ENCODE data around the gene STOX1.
A peak's percentile ranks its signal among the peaks of the same experiment; 100 is the strongest.
"Not testable (repeated sequence)": the region's sequence is repeated elsewhere in the genome, so short reads cannot be mapped to it uniquely, and the experiment has no call there.

STOX1 gene

DNA sequence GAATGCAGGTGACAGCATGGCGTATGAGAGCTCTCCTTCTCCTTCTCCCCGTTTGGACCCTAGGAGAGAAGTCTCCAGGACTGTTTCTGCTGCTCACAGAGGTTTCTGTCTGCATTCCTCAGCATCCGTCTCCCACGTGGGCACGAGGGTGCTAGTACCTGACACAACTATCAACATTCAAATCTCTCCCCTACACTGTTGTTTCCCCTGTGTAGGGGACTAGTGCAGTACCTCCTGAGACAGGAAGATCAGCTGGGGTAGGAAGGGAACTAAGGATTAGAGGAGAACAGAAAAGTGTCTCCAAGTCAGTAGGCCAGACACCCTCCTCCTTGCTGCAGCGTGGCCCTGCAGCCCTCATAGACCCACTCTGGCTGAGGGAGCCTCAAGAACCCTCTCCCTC, 29.0 kb downstream of the STOX1 start:
- Mint-ChIP-seq H3K36me3 (ENCODE audit: low read depth) (peaks cover 4% of the 10 kb centered on the region), H3K4me3 (no peak overlapping the region), H3K4me1 (ENCODE audit: low read depth) (no peaks in the 10 kb centered on the region), H3K27me3 (no peaks in the 10 kb centered on the region), H3K9me3 (peaks cover 18% of the 10 kb centered on the region), H3K27ac (no peak overlapping the region)
- DNase-seq, result no peak

- H3K27ac Mint-ChIP-seq, result no peak overlapping the region
- H3K27me3 Mint-ChIP-seq, result no peaks in the 10 kb centered on the region
- no peak overlapping the region for H3K4me3 Mint-ChIP-seq
- H3K36me3 Mint-ChIP-seq (ENCODE audit: low read depth), result peaks cover 4% of the 10 kb centered on the region
- no peak for DNase-seq
- H3K9me3 Mint-ChIP-seq, result peaks cover 24% of the 10 kb centered on the region
- no peaks in the 10 kb centered on the region for H3K4me1 Mint-ChIP-seq (ENCODE audit: low read depth)
Measured at GRCh38 chr10:68857005-68857404, 29.7 kb downstream of the STOX1 start.

- no peak overlapping the region for H3K27ac Mint-ChIP-seq
- no peak for DNase-seq
- peaks cover 33% of the 10 kb centered on the region for H3K9me3 Mint-ChIP-seq
- H3K4me1 Mint-ChIP-seq (ENCODE audit: low read depth), result peaks cover 3% of the 10 kb centered on the region
- no peak overlapping the region for H3K4me3 Mint-ChIP-seq
- no peaks in the 10 kb centered on the region for H3K27me3 Mint-ChIP-seq
- H3K36me3 Mint-ChIP-seq (ENCODE audit: low read depth), result peaks cover 4% of the 10 kb centered on the region
Measured at GRCh38 chr10:68861253-68861652, 33.9 kb downstream of the STOX1 start.

GRCh38 chr10:68864611-68865010, 37.3 kb downstream of the STOX1 start:
- Mint-ChIP-seq H3K9me3 (peaks cover 29% of the 10 kb centered on the region), H3K27me3 (no peaks in the 10 kb centered on the region), H3K27ac (no peak overlapping the region), H3K36me3 (ENCODE audit: low read depth) (peaks cover 4% of the 10 kb centered on the region), H3K4me1 (ENCODE audit: low read depth) (peaks cover 6% of the 10 kb centered on the region), H3K4me3 (no peak overlapping the region)
- DNase-seq, result no peak

DNA sequence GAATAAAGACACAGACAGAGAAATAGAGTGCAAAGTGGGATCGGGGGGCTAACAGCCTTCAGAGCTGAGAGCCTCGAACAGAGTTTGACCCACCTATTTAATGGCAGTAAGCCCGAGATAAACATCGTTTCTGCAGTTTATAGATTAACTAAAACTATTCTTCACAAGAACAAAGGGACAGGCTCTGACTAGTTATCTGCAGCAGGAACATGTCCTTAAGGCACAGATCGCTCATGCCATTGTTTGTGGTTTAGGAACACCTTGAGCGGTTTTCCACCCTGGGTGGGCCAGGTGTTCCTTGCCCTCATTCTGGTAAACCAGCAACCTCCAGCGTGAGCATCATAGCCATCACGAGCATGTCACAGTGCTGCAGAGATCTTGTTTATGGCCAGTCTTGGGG, 40.8 kb downstream of the STOX1 start:
- DNase-seq; H3K36me3 Mint-ChIP-seq (ENCODE audit: low read depth); H3K27ac Mint-ChIP-seq; H3K27me3 Mint-ChIP-seq; H3K4me3 Mint-ChIP-seq; H3K9me3 Mint-ChIP-seq: not testable (repeated sequence)
- peaks cover 22% of the 10 kb centered on the region for H3K4me1 Mint-ChIP-seq (ENCODE audit: low read depth)

- Mint-ChIP-seq H3K27me3 (no peaks in the 10 kb centered on the region), H3K36me3 (ENCODE audit: low read depth) (no peaks in the 10 kb centered on the region), H3K27ac (peak overlapping the region; percentile 32), H3K4me3 (no peak overlapping the region), H3K9me3 (no peaks in the 10 kb centered on the region), H3K4me1 (ENCODE audit: low read depth) (peaks cover 22% of the 10 kb centered on the region)
- no peak for DNase-seq
Measured at GRCh38 chr10:68869623-68870022, 42.3 kb downstream of the STOX1 start.

DNA sequence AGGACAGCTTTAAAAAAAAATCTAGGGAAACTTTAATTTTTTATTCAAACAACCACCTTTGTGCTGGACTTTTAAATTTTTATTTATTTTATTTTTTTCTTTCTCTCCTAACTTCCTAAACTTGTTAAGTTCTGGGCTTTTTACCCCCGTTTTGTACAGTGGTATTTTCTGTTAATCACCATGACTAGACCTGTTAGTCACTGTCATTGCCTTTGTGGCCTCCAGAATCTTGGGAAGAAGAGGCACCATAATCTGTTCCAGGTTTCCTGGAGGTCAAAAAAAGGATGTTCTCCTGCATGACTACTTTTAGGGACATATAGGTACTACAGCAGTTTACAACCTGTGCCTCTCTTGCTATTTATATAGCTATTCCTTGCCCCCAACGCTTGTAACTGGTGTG, 42.7 kb downstream of the STOX1 start:
- no peaks in the 10 kb centered on the region for H3K27me3 Mint-ChIP-seq
- H3K27ac Mint-ChIP-seq, result no peak overlapping the region
- H3K4me1 Mint-ChIP-seq (ENCODE audit: low read depth), result peaks cover 22% of the 10 kb centered on the region
- DNase-seq, result no peak
- no peaks in the 10 kb centered on the region for H3K36me3 Mint-ChIP-seq (ENCODE audit: low read depth)
- no peaks in the 10 kb centered on the region for H3K9me3 Mint-ChIP-seq
- no peak overlapping the region for H3K4me3 Mint-ChIP-seq

GRCh38 chr10:68870545-68871104, 43.3 kb downstream of the STOX1 start:
- no peak for DNase-seq
- Mint-ChIP-seq H3K27me3 (no peaks in the 10 kb centered on the region), H3K4me3 (no peak overlapping the region), H3K9me3 (no peaks in the 10 kb centered on the region), H3K36me3 (ENCODE audit: low read depth) (no peaks in the 10 kb centered on the region), H3K27ac (peak overlapping the region; percentile 64), H3K4me1 (ENCODE audit: low read depth) (peaks cover 22% of the 10 kb centered on the region)

DNA sequence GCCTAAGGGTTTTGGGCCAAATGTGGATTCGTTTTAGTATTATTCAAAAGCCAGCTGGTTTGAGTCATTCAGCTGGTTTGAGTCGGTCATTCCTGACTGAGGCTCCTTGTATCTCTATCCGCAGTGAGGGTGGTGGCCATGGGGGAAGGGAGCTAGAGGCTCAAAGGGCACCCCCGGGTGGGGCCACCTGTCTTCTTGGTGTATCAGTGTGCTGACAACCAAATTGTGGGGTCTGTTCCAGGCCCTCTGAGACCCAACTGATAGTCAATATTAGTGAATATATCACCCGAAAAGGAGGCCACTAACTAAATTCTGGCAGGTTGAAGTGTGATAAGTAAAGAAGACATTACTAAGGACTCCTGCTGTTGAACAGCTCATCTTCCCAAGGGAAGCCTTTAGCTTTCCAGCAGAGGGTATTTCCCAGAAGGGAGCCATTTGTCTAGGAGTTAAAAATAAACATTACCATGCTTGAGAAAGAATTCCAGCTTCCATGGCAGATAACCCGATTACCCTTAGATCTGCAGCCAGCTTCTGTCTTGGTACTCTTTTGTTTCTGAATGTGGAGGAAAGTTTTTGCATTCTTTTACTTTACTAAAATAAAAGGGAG, 43.9 kb downstream of the STOX1 start:
- no peak overlapping the region for H3K4me3 Mint-ChIP-seq
- H3K27me3 Mint-ChIP-seq, result no peaks in the 10 kb centered on the region
- peaks cover 20% of the 10 kb centered on the region for H3K4me1 Mint-ChIP-seq (ENCODE audit: low read depth)
- H3K27ac Mint-ChIP-seq, result peak overlapping the region; percentile 66
- no peaks in the 10 kb centered on the region for H3K36me3 Mint-ChIP-seq (ENCODE audit: low read depth)
- DNase-seq, result no peak
- no peaks in the 10 kb centered on the region for H3K9me3 Mint-ChIP-seq

- no peak for DNase-seq
- no peaks in the 10 kb centered on the region for H3K9me3 Mint-ChIP-seq
- no peaks in the 10 kb centered on the region for H3K27me3 Mint-ChIP-seq
- no peak overlapping the region for H3K4me3 Mint-ChIP-seq
- H3K36me3 Mint-ChIP-seq (ENCODE audit: low read depth), result no peaks in the 10 kb centered on the region
- peak overlapping the region; percentile 55 for H3K27ac Mint-ChIP-seq
- peaks cover 18% of the 10 kb centered on the region for H3K4me1 Mint-ChIP-seq (ENCODE audit: low read depth)
Measured at GRCh38 chr10:68871731-68872342, 44.5 kb downstream of the STOX1 start.

DNA sequence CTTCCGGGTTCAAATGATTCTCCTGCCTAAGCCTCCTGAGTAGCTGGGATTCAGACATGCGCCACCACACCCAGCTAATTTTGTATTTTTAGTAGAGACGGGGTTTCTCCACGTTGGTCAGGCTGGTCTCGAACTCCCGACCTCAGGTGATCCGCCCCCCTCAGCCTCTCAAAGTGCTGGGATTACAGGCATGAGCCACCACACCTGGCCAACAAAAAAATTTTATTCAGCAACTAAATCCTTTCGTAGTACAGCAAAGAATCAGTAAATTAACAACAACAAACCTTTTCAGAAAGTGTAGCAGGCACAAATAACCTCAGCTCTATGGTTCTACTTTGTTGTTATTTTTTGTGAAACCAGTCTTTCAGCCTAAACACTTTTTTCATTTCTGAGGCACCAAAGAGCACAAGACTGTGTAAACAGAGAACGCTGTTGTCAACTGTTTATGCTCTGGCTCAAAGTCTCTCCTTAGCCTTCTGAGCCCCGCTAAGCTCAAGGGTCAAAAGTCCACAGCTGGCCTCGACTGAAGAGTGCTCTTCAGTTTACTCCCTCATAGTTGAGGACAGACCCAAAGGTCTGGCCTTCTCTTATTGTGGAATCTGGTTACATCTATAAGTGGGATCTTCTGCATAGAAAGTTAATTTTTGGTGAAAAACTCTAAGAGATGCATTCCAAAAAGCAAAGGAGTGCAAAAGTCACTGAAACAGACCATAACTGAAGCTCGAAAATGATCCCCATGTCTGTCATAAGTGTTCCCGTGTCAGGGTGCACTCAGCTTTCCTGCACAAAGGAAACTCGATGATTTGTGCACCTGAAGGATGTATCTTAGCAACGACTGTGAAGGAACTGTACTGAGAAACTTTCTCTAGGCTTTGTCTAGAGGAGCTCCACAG, 49.2 kb downstream of the STOX1 start:
- Mint-ChIP-seq H3K27me3 (no peaks in the 10 kb centered on the region), H3K9me3 (no peaks in the 10 kb centered on the region)

DNA sequence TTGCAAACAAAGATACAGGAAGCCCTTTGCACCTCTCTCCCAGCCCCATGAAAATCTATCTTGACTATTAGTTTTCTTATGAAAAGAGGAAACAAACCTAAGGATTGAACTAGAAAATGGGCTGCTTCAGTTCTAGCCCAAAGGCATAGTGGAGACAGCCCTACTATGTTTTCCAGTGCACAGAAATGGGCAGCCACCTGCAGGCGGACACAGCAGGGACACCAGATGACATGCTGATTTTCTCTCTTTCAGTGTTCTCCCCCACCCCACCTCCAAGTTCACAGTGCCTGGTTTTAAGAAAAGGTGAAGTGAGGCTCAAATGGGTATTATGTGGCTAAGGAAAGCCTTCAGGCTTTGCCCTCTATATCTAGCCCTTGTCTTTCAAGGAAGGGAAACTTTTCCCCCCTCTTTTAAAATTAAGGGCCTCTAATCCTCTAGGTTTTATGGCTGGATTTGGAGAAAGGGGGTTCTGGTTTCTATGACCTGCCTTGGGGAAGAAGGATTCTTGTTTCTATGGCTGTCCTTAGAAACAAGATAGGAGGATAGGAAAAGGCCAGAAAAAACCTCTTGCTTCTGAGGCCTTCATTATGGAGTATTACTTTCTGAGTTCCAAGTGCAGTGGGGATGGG, 50.3 kb downstream of the STOX1 start:
- Mint-ChIP-seq H3K36me3 (ENCODE audit: low read depth) (no peaks in the 10 kb centered on the region), H3K27ac (no peak overlapping the region), H3K4me1 (ENCODE audit: low read depth) (no peaks in the 10 kb centered on the region), H3K9me3 (no peaks in the 10 kb centered on the region), H3K4me3 (no peak overlapping the region), H3K27me3 (no peaks in the 10 kb centered on the region)
- no peak for DNase-seq

More for the DNA sequence above, 49.2 kb downstream of the STOX1 start:
- no peak overlapping the region for H3K4me3 Mint-ChIP-seq
- H3K4me1 Mint-ChIP-seq (ENCODE audit: low read depth), result no peaks in the 10 kb centered on the region
- H3K27ac Mint-ChIP-seq, result no peak overlapping the region
- DNase-seq, result no peak
- no peaks in the 10 kb centered on the region for H3K36me3 Mint-ChIP-seq (ENCODE audit: low read depth)

GRCh38 chr10:68878496-68878895, 51.2 kb downstream of the STOX1 start:
- no peaks in the 10 kb centered on the region for H3K9me3 Mint-ChIP-seq
- no peaks in the 10 kb centered on the region for H3K27me3 Mint-ChIP-seq
- H3K27ac Mint-ChIP-seq, result no peak overlapping the region
- H3K4me1 Mint-ChIP-seq (ENCODE audit: low read depth), result no peaks in the 10 kb centered on the region
- no peak for DNase-seq
- H3K36me3 Mint-ChIP-seq (ENCODE audit: low read depth), result no peaks in the 10 kb centered on the region
- no peak overlapping the region for H3K4me3 Mint-ChIP-seq

- H3K9me3 Mint-ChIP-seq, result no peaks in the 10 kb centered on the region
- H3K36me3 Mint-ChIP-seq (ENCODE audit: low read depth), result no peaks in the 10 kb centered on the region
- no peak overlapping the region for H3K27ac Mint-ChIP-seq
- H3K4me3 Mint-ChIP-seq, result no peak overlapping the region
- no peaks in the 10 kb centered on the region for H3K27me3 Mint-ChIP-seq
- DNase-seq, result no peak
- H3K4me1 Mint-ChIP-seq (ENCODE audit: low read depth), result no peaks in the 10 kb centered on the region
Measured at GRCh38 chr10:68879628-68880027, 52.3 kb downstream of the STOX1 start.

Data from activated T-cell treated with anti-CD3 and anti-CD28 coated beads, Interleukin-2, amount 50 U/mL, for 24 hours (primary cell).